Measurements from ENCODE around the gene SLC27A2. TPM values are rescaled to one million over a fixed set of nuclear protein-coding genes. Genes with fewer than 3 reads are reported as not detected.
"Not testable (repeated sequence)": the region's sequence is repeated elsewhere in the genome, so short reads cannot be mapped to it uniquely, and the experiment has no call there.

SLC27A2 gene
- total and polyA plus RNA-seq, 2 donors from 2014 or later: 26.5 to 31.2 TPM

GRCh38 chr15:50168783-50169411 lies 13.1 kb upstream of the SLC27A2 start:
- FAIRE-seq: no peak

DNA sequence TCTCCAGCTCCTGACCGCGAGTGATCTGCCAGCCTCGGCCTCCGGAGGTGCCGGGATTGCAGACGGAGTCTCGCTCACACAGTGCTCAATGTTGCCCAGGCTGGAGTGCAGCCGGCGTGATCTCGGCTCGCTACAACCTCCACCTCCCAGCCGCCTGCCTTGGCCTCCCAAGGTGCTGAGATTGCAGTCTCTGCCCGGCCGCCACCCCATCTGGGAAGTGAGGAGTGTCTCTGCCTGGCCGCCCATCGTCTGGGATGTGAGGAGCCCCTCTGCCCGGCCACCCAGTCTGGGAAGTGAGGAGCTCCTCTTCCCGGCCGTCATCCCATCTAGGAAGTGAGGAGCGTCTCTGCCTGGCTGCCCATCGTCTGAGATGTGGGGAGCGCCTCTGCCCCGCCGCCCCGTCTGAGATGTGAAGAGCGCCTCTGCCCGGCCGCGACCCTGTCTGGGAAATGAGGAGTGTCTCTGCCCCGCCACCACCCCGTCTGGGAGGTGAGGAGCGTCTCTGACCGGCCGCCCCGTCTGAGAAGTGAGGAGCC lies 9.6 kb upstream of the SLC27A2 start:
- H3K27ac ChIP-seq (ENCODE audit: low read depth in 2 of 2, low read length in 2 of 2); H3K4me3 ChIP-seq (ENCODE audit: low read length in 3 of 3); FAIRE-seq; H3K9ac ChIP-seq (ENCODE audit: low read length in 3 of 3); intact Hi-C loops (cut with DNase I); DNase-seq; H3K9me3 ChIP-seq (ENCODE audit: control insufficient read depth in 2 of 3, insufficient read depth in 1 of 3, low read length in 3 of 3); H3K4me1 ChIP-seq (ENCODE audit: control insufficient read depth in 2 of 3, insufficient read depth in 2 of 3, low read depth in 1 of 3, low read length in 3 of 3); H3K27me3 ChIP-seq (ENCODE audit: control insufficient read depth, insufficient read depth, low read length); H3K36me3 ChIP-seq (ENCODE audit: control insufficient read depth in 2 of 3, insufficient read depth in 3 of 3, low read length in 3 of 3): not testable (repeated sequence)

More at GRCh38 chr15:50168783-50169411, 13.1 kb upstream of the SLC27A2 start:
- H3K9ac ChIP-seq (ENCODE audit: low read length in 3 of 3): no peak overlapping the region
- peaks cover 0 to 17% (median 3%) of the 10 kb centered on the region in 3 donors for H3K4me1 ChIP-seq (ENCODE audit: control insufficient read depth in 2 of 3, insufficient read depth in 2 of 3, low read depth in 1 of 3, low read length in 3 of 3)
- no peaks in the 10 kb centered on the region for H3K27me3 ChIP-seq (ENCODE audit: control insufficient read depth, insufficient read depth, low read length)
- TF ChIP-seq, protein P1, sequence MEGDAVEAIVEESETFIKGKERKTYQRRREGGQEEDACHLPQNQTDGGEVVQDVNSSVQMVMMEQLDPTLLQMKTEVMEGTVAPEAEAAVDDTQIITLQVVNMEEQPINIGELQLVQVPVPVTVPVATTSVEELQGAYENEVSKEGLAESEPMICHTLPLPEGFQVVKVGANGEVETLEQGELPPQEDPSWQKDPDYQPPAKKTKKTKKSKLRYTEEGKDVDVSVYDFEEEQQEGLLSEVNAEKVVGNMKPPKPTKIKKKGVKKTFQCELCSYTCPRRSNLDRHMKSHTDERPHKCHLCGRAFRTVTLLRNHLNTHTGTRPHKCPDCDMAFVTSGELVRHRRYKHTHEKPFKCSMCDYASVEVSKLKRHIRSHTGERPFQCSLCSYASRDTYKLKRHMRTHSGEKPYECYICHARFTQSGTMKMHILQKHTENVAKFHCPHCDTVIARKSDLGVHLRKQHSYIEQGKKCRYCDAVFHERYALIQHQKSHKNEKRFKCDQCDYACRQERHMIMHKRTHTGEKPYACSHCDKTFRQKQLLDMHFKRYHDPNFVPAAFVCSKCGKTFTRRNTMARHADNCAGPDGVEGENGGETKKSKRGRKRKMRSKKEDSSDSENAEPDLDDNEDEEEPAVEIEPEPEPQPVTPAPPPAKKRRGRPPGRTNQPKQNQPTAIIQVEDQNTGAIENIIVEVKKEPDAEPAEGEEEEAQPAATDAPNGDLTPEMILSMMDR (IDR thresholded peaks at IDR 0.05; ENCODE audit: borderline replicate concordance, extremely low read depth, insufficient read depth): no peak
- intact Hi-C loops (cut with DNase I): no loop called here
- DNase-seq: no peak
- peak overlapping the region in 1 of 3 donors; percentile 13 for H3K4me3 ChIP-seq (ENCODE audit: low read length in 3 of 3)
- H3K36me3 ChIP-seq (ENCODE audit: control insufficient read depth in 2 of 3, insufficient read depth in 3 of 3, low read length in 3 of 3): no peaks in the 10 kb centered on the region
- H3K9me3 ChIP-seq (ENCODE audit: control insufficient read depth in 2 of 3, insufficient read depth in 1 of 3, low read length in 3 of 3): no peaks in the 10 kb centered on the region
- peak overlapping the region; percentile 38 to 63 for H3K27ac ChIP-seq (ENCODE audit: low read depth in 2 of 2, low read length in 2 of 2)

DNA sequence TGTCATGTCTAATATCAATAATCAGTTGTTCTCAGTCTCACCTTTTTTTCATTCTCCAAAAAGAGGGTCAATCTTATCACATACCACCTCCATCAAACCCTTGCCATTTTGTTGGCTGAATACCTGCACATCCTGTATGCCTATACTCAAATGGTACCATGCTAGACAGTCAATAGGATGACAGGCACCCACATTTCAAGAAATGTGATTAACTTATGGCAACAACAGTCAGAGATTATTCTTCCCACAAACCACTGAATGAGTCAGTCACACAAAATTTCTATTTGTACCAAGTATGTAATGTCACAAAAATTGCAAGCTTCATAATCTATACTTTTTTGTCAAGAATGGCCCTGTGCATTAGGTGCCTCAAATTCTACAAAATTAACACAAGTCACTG lies 5.1 kb upstream of the SLC27A2 start:
- DNase-seq: no peak
- intact Hi-C loops (cut with DNase I): no loop called here
- Histone ChIP-seq H3K27me3 (ENCODE audit: control insufficient read depth, insufficient read depth, low read length) (peaks cover 8% of the 10 kb centered on the region), H3K36me3 (ENCODE audit: control insufficient read depth in 2 of 3, insufficient read depth in 3 of 3, low read length in 3 of 3) (no peaks in the 10 kb centered on the region), H3K4me1 (ENCODE audit: control insufficient read depth in 2 of 3, insufficient read depth in 2 of 3, low read depth in 1 of 3, low read length in 3 of 3) (no peaks in the 10 kb centered on the region), H3K9me3 (ENCODE audit: control insufficient read depth in 2 of 3, insufficient read depth in 1 of 3, low read length in 3 of 3) (no peaks in the 10 kb centered on the region), H3K4me3 (ENCODE audit: low read length in 3 of 3) (no peak overlapping the region), H3K27ac (ENCODE audit: low read depth in 2 of 2, low read length in 2 of 2) (no peak overlapping the region), H3K9ac (ENCODE audit: low read length in 3 of 3) (no peak overlapping the region)
- no peak for FAIRE-seq
- TF ChIP-seq, protein P1 (IDR thresholded peaks at IDR 0.05; ENCODE audit: borderline replicate concordance, extremely low read depth, insufficient read depth): no peak

DNA sequence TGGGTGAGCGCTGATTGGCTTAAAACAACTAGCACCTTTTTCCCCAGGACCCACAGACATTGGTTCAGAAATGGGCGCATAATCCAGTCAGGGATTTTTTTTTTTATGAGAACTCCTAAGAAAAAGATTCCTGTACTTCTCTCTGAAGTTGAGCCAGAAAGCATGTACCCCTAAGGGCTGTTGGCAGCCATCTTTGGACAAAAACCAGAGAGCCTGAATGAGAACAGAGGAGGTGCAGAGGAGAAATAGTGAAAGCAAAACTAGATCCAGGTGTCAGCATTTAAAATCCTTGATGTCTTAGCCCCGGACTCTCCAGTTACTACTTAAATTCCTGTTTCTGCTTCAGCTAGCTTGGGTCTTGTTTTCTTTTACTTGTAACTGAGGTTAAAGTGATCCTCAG lies 1.9 kb upstream of the SLC27A2 start:
- Histone ChIP-seq H3K9ac (ENCODE audit: low read length in 3 of 3) (no peak overlapping the region), H3K36me3 (ENCODE audit: control insufficient read depth in 2 of 3, insufficient read depth in 3 of 3, low read length in 3 of 3) (no peaks in the 10 kb centered on the region), H3K27me3 (ENCODE audit: control insufficient read depth, insufficient read depth, low read length) (peaks cover 10% of the 10 kb centered on the region), H3K9me3 (ENCODE audit: control insufficient read depth in 2 of 3, insufficient read depth in 1 of 3, low read length in 3 of 3) (no peaks in the 10 kb centered on the region), H3K4me3 (ENCODE audit: low read length in 3 of 3) (peak overlapping the region in 1 of 3 donors; percentile 60), H3K27ac (ENCODE audit: low read depth in 2 of 2, low read length in 2 of 2) (no peak overlapping the region), H3K4me1 (ENCODE audit: control insufficient read depth in 2 of 3, insufficient read depth in 2 of 3, low read depth in 1 of 3, low read length in 3 of 3) (peaks cover 0 to 3% (median 0%) of the 10 kb centered on the region in 3 donors)
- FAIRE-seq (no peak), DNase-seq (no peak)
- intact Hi-C loops (cut with DNase I): no loop called here
- TF ChIP-seq, protein P1 (IDR thresholded peaks at IDR 0.05; ENCODE audit: borderline replicate concordance, extremely low read depth, insufficient read depth): no peak
